H9 (cell line): ENCODE data around the gene MED15. TPM values are rescaled to one million over a fixed set of nuclear protein-coding genes. Genes with fewer than 3 reads are reported as not detected.

Experiments used
- DNase-seq: peaks from one replicate; pipeline ENCODE4 v3.0.0-alpha.2; 2017
- H2AFZ ChIP-seq: one replicate; pipeline ENCODE4 v1.6.1; 2013; ENCODE audit warnings: mild to moderate bottlenecking, low read length, control low read depth, moderate library complexity
- H2AK5ac ChIP-seq: 2 replicates; pipeline ENCODE4 v1.6.1; 2013; ENCODE audit warnings: low read length, control low read depth, mixed read lengths; ENCODE audit not compliant: insufficient read length
- H2BK120ac ChIP-seq: one replicate; pipeline ENCODE4 v1.6.1; 2013; ENCODE audit warnings: low read depth, mild to moderate bottlenecking, low read length, control low read depth, inconsistent platforms; ENCODE audit not compliant: poor library complexity, severe bottlenecking
- H2BK12ac ChIP-seq: 2 replicates; pipeline ENCODE4 v1.6.1; 2013; ENCODE audit warnings: low read length, control low read depth, mixed read lengths, low read depth; ENCODE audit not compliant: insufficient read length
- H2BK15ac ChIP-seq: 2 replicates; pipeline ENCODE4 v1.6.1; 2013; ENCODE audit warnings: low read depth, low read length, control low read depth
- H2BK20ac ChIP-seq: one replicate; pipeline ENCODE4 v1.6.1; 2013; ENCODE audit warnings: low read depth, mild to moderate bottlenecking, low read length, control low read depth, inconsistent platforms; ENCODE audit not compliant: poor library complexity, severe bottlenecking
- H2BK5ac ChIP-seq: 2 replicates; pipeline ENCODE4 v1.6.1; 2013; ENCODE audit warnings: low read length, control low read depth, mixed read lengths; ENCODE audit not compliant: insufficient read length
- H3K14ac ChIP-seq: 2 replicates; pipeline ENCODE4 v1.6.1; 2013; ENCODE audit warnings: low read length, control low read depth; ENCODE audit not compliant: insufficient read depth
- H3K18ac ChIP-seq: 2 replicates; pipeline ENCODE4 v1.6.1; 2013; ENCODE audit warnings: low read depth, mild to moderate bottlenecking, mixed read lengths, low read length, control low read depth; ENCODE audit not compliant: insufficient read length
- H3K23ac ChIP-seq: 2 replicates; pipeline ENCODE4 v1.6.1; 2013; ENCODE audit warnings: low read length, control low read depth, mixed read lengths, low read depth; ENCODE audit not compliant: insufficient read length
- H3K23me2 ChIP-seq: 2 replicates; pipeline ENCODE4 v1.6.1; 2013; ENCODE audit warnings: low read depth, mild to moderate bottlenecking, mixed read lengths, low read length, control low read depth; ENCODE audit not compliant: insufficient read length, poor library complexity, severe bottlenecking
- H3K27ac ChIP-seq: 2 replicates; pipeline ENCODE4 v1.5.1; 2013; ENCODE audit warnings: low read length, control low read depth, mixed read lengths, low read depth; ENCODE audit not compliant: insufficient read length
- H3K27me3 ChIP-seq: 2 replicates; pipeline ENCODE4 v1.6.1; 2013; ENCODE audit warnings: low read length, control low read depth, inconsistent platforms; ENCODE audit not compliant: insufficient read depth
- H3K4ac ChIP-seq: 2 replicates; pipeline ENCODE4 v1.6.1; 2013; ENCODE audit warnings: low read depth, mild to moderate bottlenecking, control low read depth, inconsistent platforms, low read length, moderate library complexity
- H3K4me1 ChIP-seq: 2 replicates; pipeline ENCODE4 v1.6.1; 2013; ENCODE audit warnings: low read length, control low read depth, inconsistent platforms; ENCODE audit not compliant: insufficient read depth
- H3K4me2 ChIP-seq: 2 replicates; pipeline ENCODE4 v1.6.1; 2013; ENCODE audit warnings: low read length, control low read depth, mixed read lengths; ENCODE audit not compliant: insufficient read length, insufficient read depth
- H3K56ac ChIP-seq: 2 replicates; pipeline ENCODE4 v1.6.1; 2013; ENCODE audit warnings: low read depth, mild to moderate bottlenecking, mixed read lengths, low read length, control low read depth; ENCODE audit not compliant: insufficient read length
- H3K79me1 ChIP-seq: 2 replicates; pipeline ENCODE4 v1.6.1; 2013; ENCODE audit warnings: low read depth, mild to moderate bottlenecking, moderate library complexity, low read length, control low read depth, inconsistent platforms; ENCODE audit not compliant: insufficient read depth, poor library complexity, severe bottlenecking
- H3K79me2 ChIP-seq: 2 replicates; pipeline ENCODE4 v1.6.1; 2013; ENCODE audit warnings: low read length, control low read depth, inconsistent platforms; ENCODE audit not compliant: insufficient read depth
- H3K9ac ChIP-seq: 2 replicates; pipeline ENCODE4 v1.6.1; 2013; ENCODE audit warnings: low read length, control low read depth, mixed read lengths; ENCODE audit not compliant: insufficient read length; ENCODE audit errors: extremely low read depth
- H3K9me3 ChIP-seq: one replicate; pipeline ENCODE4 v1.6.1; 2013; ENCODE audit warnings: low read depth, low read length, inconsistent platforms; ENCODE audit not compliant: control insufficient read depth
- H3T11ph ChIP-seq: one replicate; pipeline ENCODE4 v1.6.1; 2013; ENCODE audit warnings: mild to moderate bottlenecking, low read length, control low read depth, inconsistent platforms
- H4K20me1 ChIP-seq: one replicate; pipeline ENCODE4 v1.6.1; 2013; ENCODE audit not compliant: control insufficient read depth, insufficient read length, insufficient read depth
- H4K5ac ChIP-seq: 2 replicates; pipeline ENCODE4 v1.6.1; 2013; ENCODE audit warnings: low read depth, mild to moderate bottlenecking, mixed read lengths, low read length, control low read depth; ENCODE audit not compliant: insufficient read length
- H4K8ac ChIP-seq: replicated peaks from 2 replicates; pipeline ENCODE4 v1.6.1; 2013; ENCODE audit warnings: low read length, control low read depth, mixed read lengths, low read depth; ENCODE audit not compliant: insufficient read length
- H4K91ac ChIP-seq: 2 replicates; pipeline ENCODE4 v1.6.1; 2013; ENCODE audit warnings: low read depth, mild to moderate bottlenecking, moderate library complexity, mixed read lengths, low read length, control low read depth; ENCODE audit not compliant: insufficient read length
- H3K27ac Mint-ChIP-seq, 3 experiments: 2 replicates in 2 of 3; 3 replicates in 1 of 3; pipeline ENCODE4 v1.8.0; 2020 to 2021; ENCODE audit warnings: mixed read lengths in 3 of 3, mild to moderate bottlenecking in 1 of 3, moderate library complexity in 1 of 3
- H3K27me3 Mint-ChIP-seq: 2 replicates; pipeline ENCODE4 v1.8.0; 2021; ENCODE audit warnings: low read depth, mild to moderate bottlenecking, moderate library complexity, mixed read lengths
- H3K36me3 Mint-ChIP-seq, 3 experiments: 2 replicates in 2 of 3; 3 replicates in 1 of 3; pipeline ENCODE4 v1.8.0; 2020 to 2021; ENCODE audit warnings: low read depth in 3 of 3, mixed read lengths in 3 of 3; ENCODE audit not compliant: insufficient read depth in 1 of 3
- H3K4me1 Mint-ChIP-seq, 2 experiments: 2 replicates each; pipeline ENCODE4 v1.8.0; 2020; ENCODE audit warnings: mixed read lengths in 2 of 2
- H3K4me3 Mint-ChIP-seq, 2 experiments: 2 replicates in 1 of 2; 3 replicates in 1 of 2; pipeline ENCODE4 v1.8.0; 2020 to 2021; ENCODE audit warnings: mild to moderate bottlenecking in 2 of 2, mixed read lengths in 2 of 2, moderate library complexity in 1 of 2
- H3K9me3 Mint-ChIP-seq, 2 experiments: 2 replicates in 1 of 2; 3 replicates in 1 of 2; pipeline ENCODE4 v1.8.0; 2020; ENCODE audit warnings: mild to moderate bottlenecking in 2 of 2, mixed read lengths in 2 of 2, moderate library complexity in 1 of 2
- WGBS: extraction: QIAGEN DNeasy Blood & Tissue Kit; methylation state at CpG from one replicate; pipeline ENCODE4 v1.1.7; 2013; ENCODE audit warnings: missing lambda C conversion rate, low lambda C conversion rate, mixed read lengths; ENCODE audit not compliant: insufficient read length; ENCODE audit errors: extremely low coverage; 5-methylcytosine and 5-hydroxymethylcytosine counted together
- total RNA-seq: library from RNA; stranded (reverse); gene quantifications from 2 replicates; pipeline ENCODE4 v1.2.1, GENCODE V29; 2021
- TF ChIP-seq, protein P1 (sequence below): fragments of 200-600 bp; sonication (generic); conservative IDR thresholded peaks from 3 replicates; pipeline ENCODE4 v1.8.0; 2021; ENCODE audit warnings: antibody characterized with exemption, mild to moderate bottlenecking

MED15 gene
- total RNA-seq, 1 experiment from 2014 or later, result 47.4 TPM

DNA sequence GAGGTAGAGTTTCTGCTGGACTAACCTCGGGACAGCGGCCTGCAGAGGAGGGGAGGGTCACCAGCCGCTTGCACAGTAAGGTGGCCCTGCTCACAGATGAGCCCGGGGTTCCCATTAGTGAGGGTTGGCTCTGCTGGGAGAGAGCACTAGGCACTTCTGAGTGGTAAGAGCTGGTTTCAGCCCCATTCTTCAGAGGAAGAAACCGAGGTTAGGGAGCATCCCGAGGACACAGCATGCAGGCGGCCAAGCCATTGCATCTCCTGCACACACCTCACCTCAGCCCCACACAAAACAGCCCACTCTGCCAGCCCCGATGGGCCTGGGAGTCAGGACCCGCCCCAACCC, 99.3 kb downstream of the MED15 start:
- H4K91ac ChIP-seq, result no peak overlapping the region
- H3T11ph ChIP-seq, result no peak overlapping the region
- H4K20me1 ChIP-seq, result no peaks in the 10 kb centered on the region
- no peak overlapping the region for H3K27ac ChIP-seq
- no peak overlapping the region for H2BK20ac ChIP-seq
- H4K5ac ChIP-seq, result no peak overlapping the region
- H3K27me3 ChIP-seq, result no peaks in the 10 kb centered on the region
- H3K79me1 ChIP-seq, result no peaks in the 10 kb centered on the region
- H3K4me1 ChIP-seq, result no peaks in the 10 kb centered on the region
- H3K4ac ChIP-seq, result no peak overlapping the region
- no peaks in the 10 kb centered on the region for H3K9me3 ChIP-seq
- H3K56ac ChIP-seq, result no peak overlapping the region
- Mint-ChIP-seq H3K4me1 (peaks cover 12 to 21% of the 10 kb centered on the region in 2 experiments), H3K9me3 (no peaks in the 10 kb centered on the region), H3K27me3 (no peaks in the 10 kb centered on the region), H3K4me3 (no peak overlapping the region), H3K36me3 (no peaks in the 10 kb centered on the region), H3K27ac (no peak overlapping the region)
- no peak for DNase-seq
- H3K23ac ChIP-seq, result no peak overlapping the region
- TF ChIP-seq, protein P1, sequence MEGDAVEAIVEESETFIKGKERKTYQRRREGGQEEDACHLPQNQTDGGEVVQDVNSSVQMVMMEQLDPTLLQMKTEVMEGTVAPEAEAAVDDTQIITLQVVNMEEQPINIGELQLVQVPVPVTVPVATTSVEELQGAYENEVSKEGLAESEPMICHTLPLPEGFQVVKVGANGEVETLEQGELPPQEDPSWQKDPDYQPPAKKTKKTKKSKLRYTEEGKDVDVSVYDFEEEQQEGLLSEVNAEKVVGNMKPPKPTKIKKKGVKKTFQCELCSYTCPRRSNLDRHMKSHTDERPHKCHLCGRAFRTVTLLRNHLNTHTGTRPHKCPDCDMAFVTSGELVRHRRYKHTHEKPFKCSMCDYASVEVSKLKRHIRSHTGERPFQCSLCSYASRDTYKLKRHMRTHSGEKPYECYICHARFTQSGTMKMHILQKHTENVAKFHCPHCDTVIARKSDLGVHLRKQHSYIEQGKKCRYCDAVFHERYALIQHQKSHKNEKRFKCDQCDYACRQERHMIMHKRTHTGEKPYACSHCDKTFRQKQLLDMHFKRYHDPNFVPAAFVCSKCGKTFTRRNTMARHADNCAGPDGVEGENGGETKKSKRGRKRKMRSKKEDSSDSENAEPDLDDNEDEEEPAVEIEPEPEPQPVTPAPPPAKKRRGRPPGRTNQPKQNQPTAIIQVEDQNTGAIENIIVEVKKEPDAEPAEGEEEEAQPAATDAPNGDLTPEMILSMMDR, result no peak
- H2BK120ac ChIP-seq, result no peak overlapping the region
- H2BK5ac ChIP-seq, result no peak overlapping the region
- no peak overlapping the region for H2BK12ac ChIP-seq
- no peaks in the 10 kb centered on the region for H3K79me2 ChIP-seq
- H3K4me2 ChIP-seq, result no peak overlapping the region
- H2AK5ac ChIP-seq, result no peak overlapping the region
- H2BK15ac ChIP-seq, result no peak overlapping the region
- H3K18ac ChIP-seq, result no peak overlapping the region
- H2AFZ ChIP-seq, result no peak overlapping the region
- H4K8ac ChIP-seq, result no peak overlapping the region
- no peak overlapping the region for H3K14ac ChIP-seq
- no CpG with 5 or more reads among the region's 9 CpGs for WGBS
- H3K23me2 ChIP-seq, result no peaks in the 10 kb centered on the region
- no peak overlapping the region for H3K9ac ChIP-seq
